HepG2 (cell line): Measurements from ENCODE around the gene SERPINB6. TPM values are rescaled to one million over a fixed set of nuclear protein-coding genes. Genes with fewer than 3 reads are reported as not detected.

Experiments used
- DR1 ChIP-seq: sonication (generic); formaldehyde crosslinking; IDR thresholded peaks from 2 replicates; pipeline ENCODE4 v1.8.0; 2021; ENCODE audit warnings: mild to moderate bottlenecking, missing genetic modification reagents, inconsistent platforms
- FOSL1 ChIP-seq: sonication (generic); formaldehyde crosslinking; IDR thresholded peaks from 2 replicates; pipeline ENCODE4 v1.9.0; 2021; ENCODE audit warnings: missing genetic modification reagents, borderline replicate concordance
- FOXA3 ChIP-seq: IDR thresholded peaks from 2 replicates; pipeline ENCODE4 v1.6.1; 2016; ENCODE audit warnings: missing genetic modification reagents, missing compliant biosample characterization
- JARID2 ChIP-seq: sonication (generic); formaldehyde crosslinking; IDR thresholded peaks from 2 replicates; pipeline ENCODE4 v1.8.1; 2023; ENCODE audit warnings: missing genetic modification reagents, inconsistent platforms; ENCODE audit not compliant: insufficient replicate concordance
- JUND ChIP-seq: sonication (generic); formaldehyde crosslinking; IDR thresholded peaks from 2 replicates; pipeline ENCODE4 v1.8.0; 2022; ENCODE audit warnings: mild to moderate bottlenecking, missing genetic modification reagents
- KAT2B ChIP-seq: fragments of 150-350 bp; IDR thresholded peaks from 2 replicates; pipeline ENCODE4 v1.6.1; 2014; ENCODE audit warnings: low read depth, low read length, borderline replicate concordance
- PCBP1 ChIP-seq: fragments of 200-400 bp; formaldehyde crosslinking; IDR thresholded peaks from 2 replicates; pipeline ENCODE4 v1.6.1; 2017; ENCODE audit warnings: mild to moderate bottlenecking, low read depth, low read length, borderline replicate concordance
- THYN1 ChIP-seq: sonication (generic); formaldehyde crosslinking; IDR thresholded peaks from 2 replicates; pipeline ENCODE4 v1.8.1; 2023; ENCODE audit warnings: low read depth, mild to moderate bottlenecking, moderate library complexity, missing genetic modification reagents, borderline replicate concordance
- ZNF138 ChIP-seq: sonication (generic); formaldehyde crosslinking; IDR thresholded peaks from 2 replicates; pipeline ENCODE4 v1.5.0; 2020; ENCODE audit warnings: mild to moderate bottlenecking, low read depth, missing genetic modification reagents
- ZNF431 ChIP-seq: sonication (generic); formaldehyde crosslinking; IDR thresholded peaks from 2 replicates; pipeline ENCODE4 v1.9.0; 2022; ENCODE audit warnings: missing genetic modification reagents, low read depth, mild to moderate bottlenecking, borderline replicate concordance
- ZNF629 ChIP-seq: sonication (generic); formaldehyde crosslinking; conservative IDR thresholded peaks from 2 replicates; pipeline ENCODE4 v1.5.0; 2020; ENCODE audit warnings: missing genetic modification reagents
- ZNF747 ChIP-seq: sonication (generic); formaldehyde crosslinking; IDR thresholded peaks from 2 replicates; pipeline ENCODE4 v1.8.1; 2023; ENCODE audit warnings: missing genetic modification reagents, mild to moderate bottlenecking, borderline replicate concordance
- polyA plus RNA-seq, 8 experiments: library from polyadenylated mRNA; depleted of rRNA in 3 of 8; stranded (reverse) in 7 of 8; unstranded in 1 of 8; fragments of >200 nt; fragmentation: Illumina TruSeq in 4 of 8; extraction: Trizol in 4 of 8; gene quantifications; 2 replicates each; pipeline versions ENCODE4 v1.2.1 to v1.2.3, GENCODE V29; 2011 to 2016; ENCODE audit warnings: low read depth in 4 of 8, missing spikeins in 1 of 8, mixed read lengths in 1 of 8; ENCODE audit not compliant: insufficient read depth in 1 of 8
- total RNA-seq, 5 experiments: library from RNA; depleted of rRNA; stranded (reverse); fragments of >200 nt; fragmentation: Illumina TruSeq; extraction: Trizol; gene quantifications; 2 replicates each; pipeline ENCODE4 v1.2.3, GENCODE V29; 2016; ENCODE audit warnings: low read depth in 1 of 5
- TF ChIP-seq, protein P1 (sequence below): sonication (generic); formaldehyde crosslinking; IDR thresholded peaks from 2 replicates; pipeline ENCODE4 v1.4.0; 2020; ENCODE audit warnings: mild to moderate bottlenecking, missing genetic modification reagents, borderline replicate concordance
- TF ChIP-seq, protein P2 (sequence below): IDR thresholded peaks from 2 replicates; pipeline ENCODE4 v1.6.1; 2018; ENCODE audit warnings: missing genetic modification reagents
- TF ChIP-seq, protein P3 (sequence below): sonication (generic); formaldehyde crosslinking; IDR thresholded peaks from 2 replicates; pipeline ENCODE4 v1.5.1; 2020; ENCODE audit warnings: missing genetic modification reagents, mild to moderate bottlenecking, borderline replicate concordance
- TF ChIP-seq, protein P4 (sequence below): sonication (generic); formaldehyde crosslinking; IDR thresholded peaks from 2 replicates; pipeline ENCODE4 v1.4.0; 2020; ENCODE audit warnings: missing genetic modification reagents
- TF ChIP-seq, protein P5 (sequence below): sonication (generic); formaldehyde crosslinking; IDR thresholded peaks from 2 replicates; pipeline ENCODE4 v1.5.0; 2020; ENCODE audit warnings: mild to moderate bottlenecking, missing genetic modification reagents

SERPINB6 gene
- total and polyA plus RNA-seq, 2 of the 13 experiments (the other 11 are each of a cell fraction or from before 2014, with no cell fraction given) = 38.2 to 61.3 TPM

DNA sequence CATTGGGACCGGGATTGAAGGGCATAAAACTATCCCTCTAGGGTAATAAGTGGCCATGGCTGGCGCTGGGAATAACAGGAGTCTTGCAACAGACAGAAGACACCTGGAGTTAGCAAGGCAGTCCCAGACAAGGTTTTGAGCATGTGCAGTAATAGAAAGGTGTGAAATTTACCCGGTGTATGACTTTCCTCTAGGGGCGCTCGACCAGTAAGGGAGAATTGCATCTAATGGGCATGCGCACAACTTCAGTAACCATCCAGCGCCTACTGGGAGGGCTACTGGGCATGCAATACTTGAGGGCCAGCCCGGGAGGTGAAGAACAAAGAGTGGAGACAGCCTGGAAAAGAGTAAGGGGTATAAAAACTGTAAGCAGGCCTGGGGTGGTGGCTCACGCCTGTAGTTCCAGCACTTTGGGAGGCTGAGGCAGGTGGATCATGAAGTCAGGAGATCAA is 32.7 kb downstream of the SERPINB6 start (continued):
- TF ChIP-seq KAT2B (no peak), JARID2 (CRISPR knock-in tag) (no peak), ZNF138 (CRISPR knock-in tag) (peak; percentile 88; the same call in 1 of the 2 replicates), DR1 (CRISPR knock-in tag) (no peak), THYN1 (no peak), JUND (CRISPR knock-in tag) (no peak), PCBP1 (no peak), FOXA3 (CRISPR knock-in tag) (peak; percentile 39; the same call in 1 of the 2 replicates), ZNF747 (CRISPR knock-in tag) (no peak), ZNF431 (CRISPR knock-in tag) (no peak), FOSL1 (CRISPR knock-in tag) (no peak), ZNF629 (no peak)
- TF ChIP-seq, protein P1, sequence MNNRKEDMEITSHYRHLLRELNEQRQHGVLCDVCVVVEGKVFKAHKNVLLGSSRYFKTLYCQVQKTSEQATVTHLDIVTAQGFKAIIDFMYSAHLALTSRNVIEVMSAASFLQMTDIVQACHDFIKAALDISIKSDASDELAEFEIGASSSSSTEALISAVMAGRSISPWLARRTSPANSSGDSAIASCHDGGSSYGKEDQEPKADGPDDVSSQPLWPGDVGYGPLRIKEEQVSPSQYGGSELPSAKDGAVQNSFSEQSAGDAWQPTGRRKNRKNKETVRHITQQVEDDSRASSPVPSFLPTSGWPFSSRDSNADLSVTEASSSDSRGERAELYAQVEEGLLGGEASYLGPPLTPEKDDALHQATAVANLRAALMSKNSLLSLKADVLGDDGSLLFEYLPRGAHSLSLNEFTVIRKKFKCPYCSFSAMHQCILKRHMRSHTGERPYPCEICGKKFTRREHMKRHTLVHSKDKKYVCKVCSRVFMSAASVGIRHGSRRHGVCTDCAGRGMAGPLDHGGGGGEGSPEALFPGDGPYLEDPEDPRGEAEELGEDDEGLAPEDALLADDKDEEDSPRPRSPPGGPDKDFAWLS = no peak
- TF ChIP-seq, protein P2, sequence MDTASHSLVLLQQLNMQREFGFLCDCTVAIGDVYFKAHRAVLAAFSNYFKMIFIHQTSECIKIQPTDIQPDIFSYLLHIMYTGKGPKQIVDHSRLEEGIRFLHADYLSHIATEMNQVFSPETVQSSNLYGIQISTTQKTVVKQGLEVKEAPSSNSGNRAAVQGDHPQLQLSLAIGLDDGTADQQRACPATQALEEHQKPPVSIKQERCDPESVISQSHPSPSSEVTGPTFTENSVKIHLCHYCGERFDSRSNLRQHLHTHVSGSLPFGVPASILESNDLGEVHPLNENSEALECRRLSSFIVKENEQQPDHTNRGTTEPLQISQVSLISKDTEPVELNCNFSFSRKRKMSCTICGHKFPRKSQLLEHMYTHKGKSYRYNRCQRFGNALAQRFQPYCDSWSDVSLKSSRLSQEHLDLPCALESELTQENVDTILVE (CRISPR knock-in tag) = no peak
- TF ChIP-seq, protein P3, sequence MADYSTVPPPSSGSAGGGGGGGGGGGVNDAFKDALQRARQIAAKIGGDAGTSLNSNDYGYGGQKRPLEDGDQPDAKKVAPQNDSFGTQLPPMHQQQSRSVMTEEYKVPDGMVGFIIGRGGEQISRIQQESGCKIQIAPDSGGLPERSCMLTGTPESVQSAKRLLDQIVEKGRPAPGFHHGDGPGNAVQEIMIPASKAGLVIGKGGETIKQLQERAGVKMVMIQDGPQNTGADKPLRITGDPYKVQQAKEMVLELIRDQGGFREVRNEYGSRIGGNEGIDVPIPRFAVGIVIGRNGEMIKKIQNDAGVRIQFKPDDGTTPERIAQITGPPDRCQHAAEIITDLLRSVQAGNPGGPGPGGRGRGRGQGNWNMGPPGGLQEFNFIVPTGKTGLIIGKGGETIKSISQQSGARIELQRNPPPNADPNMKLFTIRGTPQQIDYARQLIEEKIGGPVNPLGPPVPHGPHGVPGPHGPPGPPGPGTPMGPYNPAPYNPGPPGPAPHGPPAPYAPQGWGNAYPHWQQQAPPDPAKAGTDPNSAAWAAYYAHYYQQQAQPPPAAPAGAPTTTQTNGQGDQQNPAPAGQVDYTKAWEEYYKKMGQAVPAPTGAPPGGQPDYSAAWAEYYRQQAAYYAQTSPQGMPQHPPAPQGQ (CRISPR knock-in tag) = no peak
- TF ChIP-seq, protein P4, sequence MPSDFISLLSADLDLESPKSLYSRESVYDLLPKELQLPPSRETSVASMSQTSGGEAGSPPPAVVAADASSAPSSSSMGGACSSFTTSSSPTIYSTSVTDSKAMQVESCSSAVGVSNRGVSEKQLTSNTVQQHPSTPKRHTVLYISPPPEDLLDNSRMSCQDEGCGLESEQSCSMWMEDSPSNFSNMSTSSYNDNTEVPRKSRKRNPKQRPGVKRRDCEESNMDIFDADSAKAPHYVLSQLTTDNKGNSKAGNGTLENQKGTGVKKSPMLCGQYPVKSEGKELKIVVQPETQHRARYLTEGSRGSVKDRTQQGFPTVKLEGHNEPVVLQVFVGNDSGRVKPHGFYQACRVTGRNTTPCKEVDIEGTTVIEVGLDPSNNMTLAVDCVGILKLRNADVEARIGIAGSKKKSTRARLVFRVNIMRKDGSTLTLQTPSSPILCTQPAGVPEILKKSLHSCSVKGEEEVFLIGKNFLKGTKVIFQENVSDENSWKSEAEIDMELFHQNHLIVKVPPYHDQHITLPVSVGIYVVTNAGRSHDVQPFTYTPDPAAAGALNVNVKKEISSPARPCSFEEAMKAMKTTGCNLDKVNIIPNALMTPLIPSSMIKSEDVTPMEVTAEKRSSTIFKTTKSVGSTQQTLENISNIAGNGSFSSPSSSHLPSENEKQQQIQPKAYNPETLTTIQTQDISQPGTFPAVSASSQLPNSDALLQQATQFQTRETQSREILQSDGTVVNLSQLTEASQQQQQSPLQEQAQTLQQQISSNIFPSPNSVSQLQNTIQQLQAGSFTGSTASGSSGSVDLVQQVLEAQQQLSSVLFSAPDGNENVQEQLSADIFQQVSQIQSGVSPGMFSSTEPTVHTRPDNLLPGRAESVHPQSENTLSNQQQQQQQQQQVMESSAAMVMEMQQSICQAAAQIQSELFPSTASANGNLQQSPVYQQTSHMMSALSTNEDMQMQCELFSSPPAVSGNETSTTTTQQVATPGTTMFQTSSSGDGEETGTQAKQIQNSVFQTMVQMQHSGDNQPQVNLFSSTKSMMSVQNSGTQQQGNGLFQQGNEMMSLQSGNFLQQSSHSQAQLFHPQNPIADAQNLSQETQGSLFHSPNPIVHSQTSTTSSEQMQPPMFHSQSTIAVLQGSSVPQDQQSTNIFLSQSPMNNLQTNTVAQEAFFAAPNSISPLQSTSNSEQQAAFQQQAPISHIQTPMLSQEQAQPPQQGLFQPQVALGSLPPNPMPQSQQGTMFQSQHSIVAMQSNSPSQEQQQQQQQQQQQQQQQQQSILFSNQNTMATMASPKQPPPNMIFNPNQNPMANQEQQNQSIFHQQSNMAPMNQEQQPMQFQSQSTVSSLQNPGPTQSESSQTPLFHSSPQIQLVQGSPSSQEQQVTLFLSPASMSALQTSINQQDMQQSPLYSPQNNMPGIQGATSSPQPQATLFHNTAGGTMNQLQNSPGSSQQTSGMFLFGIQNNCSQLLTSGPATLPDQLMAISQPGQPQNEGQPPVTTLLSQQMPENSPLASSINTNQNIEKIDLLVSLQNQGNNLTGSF = 0 out of 2 replicates have a peak, but pooled peaks have one; percentile 55
- TF ChIP-seq, protein P5, sequence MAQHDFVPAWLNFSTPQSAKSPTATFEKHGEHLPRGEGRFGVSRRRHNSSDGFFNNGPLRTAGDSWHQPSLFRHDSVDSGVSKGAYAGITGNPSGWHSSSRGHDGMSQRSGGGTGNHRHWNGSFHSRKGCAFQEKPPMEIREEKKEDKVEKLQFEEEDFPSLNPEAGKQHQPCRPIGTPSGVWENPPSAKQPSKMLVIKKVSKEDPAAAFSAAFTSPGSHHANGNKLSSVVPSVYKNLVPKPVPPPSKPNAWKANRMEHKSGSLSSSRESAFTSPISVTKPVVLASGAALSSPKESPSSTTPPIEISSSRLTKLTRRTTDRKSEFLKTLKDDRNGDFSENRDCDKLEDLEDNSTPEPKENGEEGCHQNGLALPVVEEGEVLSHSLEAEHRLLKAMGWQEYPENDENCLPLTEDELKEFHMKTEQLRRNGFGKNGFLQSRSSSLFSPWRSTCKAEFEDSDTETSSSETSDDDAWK = no peak
